Measurements from ENCODE around the gene NEMP1.
"Not testable (repeated sequence)": the region's sequence is repeated elsewhere in the genome, so short reads cannot be mapped to it uniquely, and the experiment has no call there.

Gene NEMP1

DNA sequence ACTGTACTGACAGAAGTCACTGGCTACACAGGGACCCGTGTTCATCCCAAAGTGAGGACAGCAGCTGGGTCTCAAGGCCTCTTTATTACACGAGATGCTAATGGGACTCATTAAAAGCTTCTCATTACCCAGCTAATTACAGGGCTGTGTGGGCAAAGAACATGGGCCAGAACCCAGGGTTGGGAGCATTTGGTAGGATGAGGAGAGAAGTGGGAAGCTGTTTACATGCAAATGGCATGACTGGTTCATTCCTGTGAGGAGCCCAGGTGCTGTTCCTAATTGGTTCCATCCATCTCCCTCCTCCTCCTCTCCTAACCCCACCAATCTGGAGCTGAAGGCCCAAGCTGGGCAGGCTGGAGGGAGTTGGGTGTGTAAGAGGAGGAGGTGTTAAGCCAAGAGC lies 53.4 kb downstream of the NEMP1 start:
- H3K9me3 ChIP-seq (ENCODE audit: control insufficient read depth, insufficient read depth, low read length), result no peaks in the 10 kb centered on the region
- H3K27ac ChIP-seq (ENCODE audit: low read length), result no peak overlapping the region
- H3K4me1 ChIP-seq (ENCODE audit: control insufficient read depth, insufficient read depth, low read length), result no peaks in the 10 kb centered on the region; the same call in 1 of the 2 replicates
- no peak for DNase-seq (ENCODE audit: low read depth, low spot score)
- no peaks in the 10 kb centered on the region for H3K27me3 ChIP-seq (ENCODE audit: control insufficient read depth, insufficient read depth, low read length)
- H3K36me3 ChIP-seq (ENCODE audit: control insufficient read depth, insufficient read depth, low read length), result no peaks in the 10 kb centered on the region
- no peak overlapping the region for H3K4me3 ChIP-seq (ENCODE audit: low read length)
- no CpG with 5 or more reads among the region's 2 CpGs for WGBS (ENCODE audit: insufficient coverage, insufficient read length)

- not testable (repeated sequence) for H3K27ac ChIP-seq (ENCODE audit: low read length); H3K27me3 ChIP-seq (ENCODE audit: control insufficient read depth, insufficient read depth, low read length); H3K4me1 ChIP-seq (ENCODE audit: control insufficient read depth, insufficient read depth, low read length); H3K9me3 ChIP-seq (ENCODE audit: control insufficient read depth, insufficient read depth, low read length); H3K4me3 ChIP-seq (ENCODE audit: low read length); DNase-seq (ENCODE audit: low read depth, low spot score); H3K36me3 ChIP-seq (ENCODE audit: control insufficient read depth, insufficient read depth, low read length)
- no CpG with 5 or more reads among the region's 5 CpGs for WGBS (ENCODE audit: insufficient coverage, insufficient read length)
Measured at GRCh38 chr12:57022324-57022723, 56.3 kb downstream of the NEMP1 start.

DNA sequence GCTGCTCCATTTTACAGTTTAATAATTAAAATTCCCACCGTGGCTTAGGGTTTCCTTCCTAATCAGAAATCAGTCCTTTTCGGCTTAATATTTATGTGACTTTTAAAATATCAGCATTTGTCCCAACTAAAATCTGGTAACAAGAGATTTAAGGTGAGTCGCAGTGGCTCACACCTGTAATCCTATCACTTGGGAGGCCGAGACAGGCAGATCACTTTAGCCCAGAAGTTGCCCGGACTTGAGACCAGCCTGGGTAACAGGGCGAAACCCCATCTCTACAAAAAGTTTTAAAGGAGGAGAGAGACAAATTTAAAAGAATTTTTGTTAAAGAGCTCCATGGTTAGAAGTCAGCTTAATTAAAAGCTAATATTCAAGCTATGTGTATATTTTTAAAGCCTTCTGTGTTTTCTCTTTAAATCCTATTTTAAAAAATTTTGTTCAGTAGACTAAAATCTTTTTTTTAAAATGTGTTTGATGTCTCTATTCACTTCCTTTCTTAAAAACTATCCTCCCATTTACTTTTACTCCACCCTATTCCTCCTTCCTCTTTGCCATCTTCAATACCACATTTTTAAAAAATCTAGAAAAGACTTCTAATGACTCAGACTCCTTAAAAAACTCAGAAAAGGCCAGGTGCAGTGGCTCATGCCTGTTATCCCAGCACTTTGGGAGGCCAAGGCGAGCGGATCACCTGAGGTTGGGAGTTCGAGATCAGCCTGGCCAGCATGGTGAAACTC lies 58.4 kb downstream of the NEMP1 start:
- no peaks in the 10 kb centered on the region for H3K36me3 ChIP-seq (ENCODE audit: control insufficient read depth, insufficient read depth, low read length)
- no peaks in the 10 kb centered on the region for H3K9me3 ChIP-seq (ENCODE audit: control insufficient read depth, insufficient read depth, low read length)
- H3K27me3 ChIP-seq (ENCODE audit: control insufficient read depth, insufficient read depth, low read length), result no peaks in the 10 kb centered on the region
- H3K27ac ChIP-seq (ENCODE audit: low read length), result no peak overlapping the region
- H3K4me3 ChIP-seq (ENCODE audit: low read length), result no peak overlapping the region
- no CpG with 5 or more reads among the region's 9 CpGs for WGBS (ENCODE audit: insufficient coverage, insufficient read length)
- no peak for DNase-seq (ENCODE audit: low read depth, low spot score)
- no peaks in the 10 kb centered on the region for H3K4me1 ChIP-seq (ENCODE audit: control insufficient read depth, insufficient read depth, low read length)

DNA sequence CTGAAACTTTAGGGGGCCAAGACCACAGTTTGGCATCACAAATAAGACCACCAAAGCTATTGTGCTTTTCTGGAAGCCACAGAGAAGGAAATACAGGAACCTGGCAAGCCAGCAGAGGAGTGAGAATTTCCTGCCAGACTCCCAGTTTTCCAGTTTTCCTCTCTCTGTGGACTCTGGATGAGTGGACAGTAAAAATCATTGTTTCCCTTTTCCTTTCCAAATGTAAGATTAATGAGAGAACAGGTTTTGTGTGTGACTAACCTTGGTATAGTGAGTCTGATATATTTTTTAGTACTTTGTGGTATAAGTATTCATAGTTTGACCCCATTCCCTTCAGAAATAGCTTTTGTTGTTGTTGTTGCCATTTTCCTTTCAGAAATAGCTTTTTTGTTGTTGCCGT lies 59.7 kb downstream of the NEMP1 start:
- H3K27ac ChIP-seq (ENCODE audit: low read length), result no peak overlapping the region
- no CpG with 5 or more reads among the region's 1 CpG for WGBS (ENCODE audit: insufficient coverage, insufficient read length)

GRCh38 chr12:57018353-57018752 lies 60.2 kb downstream of the NEMP1 start:
- not testable (repeated sequence) for H3K4me1 ChIP-seq (ENCODE audit: control insufficient read depth, insufficient read depth, low read length); H3K27me3 ChIP-seq (ENCODE audit: control insufficient read depth, insufficient read depth, low read length); H3K9me3 ChIP-seq (ENCODE audit: control insufficient read depth, insufficient read depth, low read length); H3K4me3 ChIP-seq (ENCODE audit: low read length); DNase-seq (ENCODE audit: low read depth, low spot score); H3K36me3 ChIP-seq (ENCODE audit: control insufficient read depth, insufficient read depth, low read length); H3K27ac ChIP-seq (ENCODE audit: low read length)
- WGBS (ENCODE audit: insufficient coverage, insufficient read length), result no CpG with 5 or more reads among the region's 5 CpGs

More for the DNA sequence above, 59.7 kb downstream of the NEMP1 start:
- H3K9me3 ChIP-seq (ENCODE audit: control insufficient read depth, insufficient read depth, low read length), result no peaks in the 10 kb centered on the region
- H3K27me3 ChIP-seq (ENCODE audit: control insufficient read depth, insufficient read depth, low read length), result no peaks in the 10 kb centered on the region
- 0 out of 2 replicates have a peak, but pooled peaks cover under 1% of the 10 kb centered on the region for H3K4me1 ChIP-seq (ENCODE audit: control insufficient read depth, insufficient read depth, low read length)
- no peaks in the 10 kb centered on the region for H3K36me3 ChIP-seq (ENCODE audit: control insufficient read depth, insufficient read depth, low read length)
- no peak for DNase-seq (ENCODE audit: low read depth, low spot score)
- no peak overlapping the region for H3K4me3 ChIP-seq (ENCODE audit: low read length)

GRCh38 chr12:57016348-57016747 lies 62.2 kb downstream of the NEMP1 start, which contains the start of gene TAC3:
Gene TAC3, minus strand, starts transcription at chr12:57016529. Its CDS starts 732 bp downstream, at chr12:57015797.
- H3K9me3 ChIP-seq (ENCODE audit: control insufficient read depth, insufficient read depth, low read length), result no peaks in the 10 kb centered on the region
- H3K36me3 ChIP-seq (ENCODE audit: control insufficient read depth, insufficient read depth, low read length), result no peaks in the 10 kb centered on the region
- WGBS (ENCODE audit: insufficient coverage, insufficient read length), result no CpG with 5 or more reads among the region's 6 CpGs

DNA sequence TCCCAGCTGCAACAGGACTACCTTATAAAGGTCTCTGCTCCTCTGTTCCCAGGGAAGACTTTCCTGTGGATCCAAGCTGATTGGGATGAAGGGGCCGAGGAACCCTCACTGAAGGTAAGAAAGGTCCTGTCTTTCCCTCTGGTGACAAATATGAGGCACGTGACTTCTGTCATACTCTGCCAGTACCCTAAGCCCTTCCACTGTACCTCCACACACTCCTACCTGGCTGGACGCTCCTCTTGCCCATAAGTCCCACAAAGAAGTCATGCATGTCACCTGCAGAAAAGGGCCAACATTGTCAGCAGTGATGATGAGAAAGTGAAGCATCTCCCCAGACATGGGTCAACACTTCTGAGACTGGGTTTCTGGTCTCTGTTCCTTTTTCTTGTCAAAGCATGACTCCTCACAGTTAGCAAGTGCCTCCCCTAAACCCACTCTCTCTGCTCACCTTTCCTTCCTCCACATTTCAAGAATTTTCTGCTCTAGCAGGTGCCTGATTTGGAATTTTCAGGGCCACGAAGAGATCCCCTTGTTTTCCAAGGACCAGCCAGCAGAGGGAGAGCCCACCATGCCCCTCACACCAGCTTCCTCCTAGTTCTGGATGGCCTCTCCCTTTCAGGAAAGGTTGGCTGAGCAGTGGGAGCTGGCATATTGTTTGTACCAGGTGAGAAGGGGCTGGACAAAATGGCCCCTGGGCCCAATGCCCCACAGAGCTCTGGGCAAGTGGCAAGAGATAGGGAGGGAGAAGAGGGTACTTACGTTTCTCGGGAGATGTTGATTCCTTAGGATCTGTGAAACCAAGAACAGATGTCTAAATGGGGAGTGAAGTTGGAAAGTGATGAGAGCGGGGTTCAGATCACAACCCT lies 65.8 kb downstream of the NEMP1 start:
- WGBS (ENCODE audit: insufficient coverage, insufficient read length), result no CpG with 5 or more reads among the region's 7 CpGs
- Histone ChIP-seq H3K36me3 (ENCODE audit: control insufficient read depth, insufficient read depth, low read length) (no peaks in the 10 kb centered on the region), H3K27ac (ENCODE audit: low read length) (no peak overlapping the region), H3K27me3 (ENCODE audit: control insufficient read depth, insufficient read depth, low read length) (no peaks in the 10 kb centered on the region), H3K4me1 (ENCODE audit: control insufficient read depth, insufficient read depth, low read length) (0 out of 2 replicates have a peak, but pooled peaks cover 3% of the 10 kb centered on the region), H3K9me3 (ENCODE audit: control insufficient read depth, insufficient read depth, low read length) (no peaks in the 10 kb centered on the region), H3K4me3 (ENCODE audit: low read length) (no peak overlapping the region)
- no peak for DNase-seq (ENCODE audit: low read depth, low spot score)

More at GRCh38 chr12:57016348-57016747, 62.2 kb downstream of the NEMP1 start, which contains the start of gene TAC3:
- Histone ChIP-seq H3K4me3 (ENCODE audit: low read length) (no peak within 1 kb of the TSS), H3K27ac (ENCODE audit: low read length) (no peak within 1 kb of the TSS), H3K27me3 (ENCODE audit: control insufficient read depth, insufficient read depth, low read length) (no peaks in the 10 kb centered on the region), H3K4me1 (ENCODE audit: control insufficient read depth, insufficient read depth, low read length) (0 out of 2 replicates have a peak, but pooled peaks cover 3% of the 10 kb centered on the region)
- no peak for DNase-seq (ENCODE audit: low read depth, low spot score)

- Histone ChIP-seq H3K9me3 (ENCODE audit: control insufficient read depth, insufficient read depth, low read length) (no peaks in the 10 kb centered on the region), H3K27me3 (ENCODE audit: control insufficient read depth, insufficient read depth, low read length) (no peaks in the 10 kb centered on the region), H3K36me3 (ENCODE audit: control insufficient read depth, insufficient read depth, low read length) (no peaks in the 10 kb centered on the region), H3K27ac (ENCODE audit: low read length) (no peak overlapping the region), H3K4me3 (ENCODE audit: low read length) (no peak overlapping the region), H3K4me1 (ENCODE audit: control insufficient read depth, insufficient read depth, low read length) (0 out of 2 replicates have a peak, but pooled peaks cover 3% of the 10 kb centered on the region)
- no peak for DNase-seq (ENCODE audit: low read depth, low spot score)
- no CpG with 5 or more reads among the region's 12 CpGs for WGBS (ENCODE audit: insufficient coverage, insufficient read length)
Measured at GRCh38 chr12:57011438-57012424, 66.9 kb downstream of the NEMP1 start.

GRCh38 chr12:57010627-57011247 lies 67.9 kb downstream of the NEMP1 start:
- no CpG with 5 or more reads among the region's 4 CpGs for WGBS (ENCODE audit: insufficient coverage, insufficient read length)
- no peaks in the 10 kb centered on the region for H3K27me3 ChIP-seq (ENCODE audit: control insufficient read depth, insufficient read depth, low read length)
- no peak overlapping the region for H3K27ac ChIP-seq (ENCODE audit: low read length)

More at GRCh38 chr12:57010627-57011247, 67.9 kb downstream of the NEMP1 start:
- H3K4me1 ChIP-seq (ENCODE audit: control insufficient read depth, insufficient read depth, low read length), result 0 out of 2 replicates have a peak, but pooled peaks cover 3% of the 10 kb centered on the region
- H3K9me3 ChIP-seq (ENCODE audit: control insufficient read depth, insufficient read depth, low read length), result no peaks in the 10 kb centered on the region
- H3K36me3 ChIP-seq (ENCODE audit: control insufficient read depth, insufficient read depth, low read length), result no peaks in the 10 kb centered on the region
- H3K4me3 ChIP-seq (ENCODE audit: low read length), result no peak overlapping the region
- no peak for DNase-seq (ENCODE audit: low read depth, low spot score)
